ENCODE data around the gene PROM1.

The PROM1 gene

GRCh38 chr4:16120720-16121119, 36.9 kb upstream of the PROM1 start:
- Mint-ChIP-seq H3K27ac (no peak overlapping the region), H3K9me3 (no peaks in the 10 kb centered on the region), H3K27me3 (ENCODE audit: low read depth) (peaks cover 14% of the 10 kb centered on the region), H3K36me3 (ENCODE audit: low read depth) (no peaks in the 10 kb centered on the region), H3K4me1 (peaks cover 48% of the 10 kb centered on the region), H3K4me3 (no peak overlapping the region)
- TF ChIP-seq, protein P1, sequence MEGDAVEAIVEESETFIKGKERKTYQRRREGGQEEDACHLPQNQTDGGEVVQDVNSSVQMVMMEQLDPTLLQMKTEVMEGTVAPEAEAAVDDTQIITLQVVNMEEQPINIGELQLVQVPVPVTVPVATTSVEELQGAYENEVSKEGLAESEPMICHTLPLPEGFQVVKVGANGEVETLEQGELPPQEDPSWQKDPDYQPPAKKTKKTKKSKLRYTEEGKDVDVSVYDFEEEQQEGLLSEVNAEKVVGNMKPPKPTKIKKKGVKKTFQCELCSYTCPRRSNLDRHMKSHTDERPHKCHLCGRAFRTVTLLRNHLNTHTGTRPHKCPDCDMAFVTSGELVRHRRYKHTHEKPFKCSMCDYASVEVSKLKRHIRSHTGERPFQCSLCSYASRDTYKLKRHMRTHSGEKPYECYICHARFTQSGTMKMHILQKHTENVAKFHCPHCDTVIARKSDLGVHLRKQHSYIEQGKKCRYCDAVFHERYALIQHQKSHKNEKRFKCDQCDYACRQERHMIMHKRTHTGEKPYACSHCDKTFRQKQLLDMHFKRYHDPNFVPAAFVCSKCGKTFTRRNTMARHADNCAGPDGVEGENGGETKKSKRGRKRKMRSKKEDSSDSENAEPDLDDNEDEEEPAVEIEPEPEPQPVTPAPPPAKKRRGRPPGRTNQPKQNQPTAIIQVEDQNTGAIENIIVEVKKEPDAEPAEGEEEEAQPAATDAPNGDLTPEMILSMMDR (IDR thresholded peaks at IDR 0.05; ENCODE audit: unreplicated experiment in 3 of 3): no peak

GRCh38 chr4:16119981-16120380, 36.2 kb upstream of the PROM1 start:
- no peak overlapping the region for H3K27ac Mint-ChIP-seq
- TF ChIP-seq, protein P1 (IDR thresholded peaks at IDR 0.05; ENCODE audit: unreplicated experiment in 3 of 3): no peak
- peaks cover 50% of the 10 kb centered on the region for H3K4me1 Mint-ChIP-seq
- H3K27me3 Mint-ChIP-seq (ENCODE audit: low read depth): peaks cover 17% of the 10 kb centered on the region
- no peaks in the 10 kb centered on the region for H3K9me3 Mint-ChIP-seq
- H3K4me3 Mint-ChIP-seq: no peak overlapping the region
- no peaks in the 10 kb centered on the region for H3K36me3 Mint-ChIP-seq (ENCODE audit: low read depth)

DNA sequence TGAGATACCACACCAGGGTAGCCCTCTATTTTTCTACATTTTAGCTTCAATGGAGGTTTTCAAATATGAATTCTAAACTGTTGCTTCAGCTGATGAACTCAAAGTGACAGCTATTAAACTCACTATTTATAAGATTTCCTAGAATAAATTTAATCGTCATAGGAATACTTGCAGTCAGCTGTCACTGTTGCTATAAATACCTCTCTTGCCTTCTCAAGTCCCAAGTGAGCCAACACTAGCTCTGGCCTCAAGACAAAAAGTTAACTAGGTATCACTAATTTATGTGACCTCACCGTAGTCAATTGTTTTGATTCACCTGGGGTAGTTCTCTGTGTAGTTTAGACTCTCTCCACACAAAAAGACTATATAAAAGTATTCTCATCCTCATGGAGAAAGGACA, 34.3 kb upstream of the PROM1 start:
- Mint-ChIP-seq H3K27me3 (ENCODE audit: low read depth) (peaks cover 17% of the 10 kb centered on the region), H3K9me3 (no peaks in the 10 kb centered on the region), H3K4me1 (peaks cover 51% of the 10 kb centered on the region), H3K4me3 (no peak overlapping the region), H3K27ac (no peak overlapping the region), H3K36me3 (ENCODE audit: low read depth) (no peaks in the 10 kb centered on the region)
- TF ChIP-seq, protein P1 (IDR thresholded peaks at IDR 0.05; ENCODE audit: unreplicated experiment in 3 of 3): no peak

- Mint-ChIP-seq H3K27me3 (ENCODE audit: low read depth) (peaks cover 17% of the 10 kb centered on the region), H3K9me3 (no peaks in the 10 kb centered on the region), H3K4me3 (no peak overlapping the region), H3K36me3 (ENCODE audit: low read depth) (no peaks in the 10 kb centered on the region), H3K27ac (no peak overlapping the region), H3K4me1 (peaks cover 49% of the 10 kb centered on the region)
- TF ChIP-seq, protein P1 (IDR thresholded peaks at IDR 0.05; ENCODE audit: unreplicated experiment in 3 of 3): no peak
Measured at GRCh38 chr4:16117164-16117563, 33.3 kb upstream of the PROM1 start.

GRCh38 chr4:16116493-16116990, 32.7 kb upstream of the PROM1 start:
- Mint-ChIP-seq H3K9me3 (no peaks in the 10 kb centered on the region), H3K4me3 (peak overlapping the region in 1 of 3 experiments; percentile 1), H3K27ac (no peak overlapping the region), H3K27me3 (ENCODE audit: low read depth) (peaks cover 17% of the 10 kb centered on the region), H3K36me3 (ENCODE audit: low read depth) (no peaks in the 10 kb centered on the region), H3K4me1 (peaks cover 46% of the 10 kb centered on the region)
- TF ChIP-seq, protein P1 (IDR thresholded peaks at IDR 0.05; ENCODE audit: unreplicated experiment in 3 of 3): no peak

- no peaks in the 10 kb centered on the region for H3K9me3 Mint-ChIP-seq
- peaks cover 17% of the 10 kb centered on the region for H3K27me3 Mint-ChIP-seq (ENCODE audit: low read depth)
- H3K4me1 Mint-ChIP-seq: peaks cover 46% of the 10 kb centered on the region
- no peaks in the 10 kb centered on the region for H3K36me3 Mint-ChIP-seq (ENCODE audit: low read depth)
- TF ChIP-seq, protein P1 (IDR thresholded peaks at IDR 0.05; ENCODE audit: unreplicated experiment in 3 of 3): no peak
- H3K27ac Mint-ChIP-seq: no peak overlapping the region
- H3K4me3 Mint-ChIP-seq: peak overlapping the region in 1 of 3 experiments; percentile 1
Measured at GRCh38 chr4:16116019-16116418, 32.2 kb upstream of the PROM1 start.
